AG08396 (cell line): ENCODE results near the gene PARVG.

Source experiments
- DNase-seq: peaks from one replicate; pipeline ENCODE4 v3.0.0; 2012; ENCODE audit warnings: low spot score, mixed read lengths

Gene PARVG

DNA sequence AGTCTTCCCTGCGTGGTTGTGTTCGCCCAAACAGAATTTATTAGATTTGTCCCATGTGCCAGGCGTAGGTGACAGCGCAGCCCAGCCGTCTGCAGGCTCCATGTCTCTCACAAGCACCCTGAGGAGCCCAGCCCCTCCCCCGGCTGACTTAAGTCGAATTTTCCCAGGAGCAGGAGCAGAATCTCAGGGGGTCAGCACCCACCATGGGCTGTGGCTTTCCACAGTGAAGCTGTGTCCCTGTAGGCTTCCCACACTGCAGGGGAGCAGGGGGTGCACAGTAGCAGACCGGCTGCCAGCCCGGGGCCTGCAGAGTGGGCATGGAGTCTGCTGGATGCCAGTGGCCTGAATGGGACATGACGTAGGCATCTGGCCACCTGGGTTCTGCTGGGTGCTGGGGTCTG is 16.0 kb downstream of the PARVG start:
- DNase-seq, result no peak

DNA sequence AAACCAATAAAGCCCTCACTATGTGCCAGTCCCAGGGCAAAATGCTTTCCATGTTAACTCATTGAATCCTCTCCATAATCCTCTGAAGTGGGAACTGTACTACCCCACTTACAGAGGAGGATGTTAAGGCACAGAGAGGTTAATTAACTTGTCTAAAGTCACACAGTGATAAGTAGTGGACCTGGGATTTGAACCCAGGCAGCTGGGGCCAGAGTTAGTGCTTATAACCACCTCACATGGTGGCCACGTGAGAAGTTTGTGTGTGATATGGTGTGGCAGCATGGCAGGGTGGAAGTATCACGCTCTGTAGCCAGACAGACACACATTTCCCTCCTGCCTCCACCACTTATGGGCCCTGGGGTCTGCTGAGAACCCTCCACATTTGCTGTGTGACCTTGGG is 16.5 kb downstream of the PARVG start:
- no peak for DNase-seq

DNA sequence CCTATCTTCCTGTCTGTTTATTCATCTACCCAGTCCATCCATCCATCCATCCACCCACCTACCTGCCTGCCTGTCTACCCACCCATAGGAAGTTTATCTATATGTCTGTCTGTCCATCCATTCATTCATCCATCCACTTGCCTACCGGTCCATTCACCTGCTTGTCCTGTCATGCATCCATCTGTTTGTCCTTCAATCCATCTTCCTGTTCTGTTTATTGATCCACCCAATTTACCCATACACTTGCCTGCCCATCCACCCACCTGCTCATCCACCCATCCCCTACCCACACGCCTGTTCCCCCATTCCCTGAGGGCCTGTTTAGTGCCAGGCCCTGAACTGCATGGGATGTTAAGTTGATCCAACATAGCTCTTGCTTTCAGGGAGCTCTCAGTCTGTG is 18.4 kb downstream of the PARVG start:
- no peak for DNase-seq

DNA sequence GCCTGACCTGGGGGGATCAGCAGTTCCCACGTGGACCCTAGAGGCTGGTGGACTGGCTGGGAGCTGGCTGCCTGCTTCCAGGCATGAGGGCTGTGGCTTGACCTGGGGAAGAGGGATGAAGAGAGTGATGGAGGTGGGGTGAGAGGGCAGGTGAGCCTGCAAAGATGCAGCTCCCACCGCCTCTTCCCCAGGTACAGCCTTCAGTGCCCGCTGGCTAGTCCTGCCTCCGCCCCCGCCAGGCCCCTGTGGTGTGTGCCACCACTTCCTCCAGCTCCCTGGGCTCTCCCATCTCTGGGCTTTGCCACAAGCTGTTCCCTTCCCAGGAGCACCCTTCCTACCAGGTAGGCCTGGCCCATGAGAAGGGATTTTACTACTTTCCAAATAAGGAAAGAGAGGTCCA is 19.1 kb downstream of the PARVG start:
- no peak for DNase-seq

DNA sequence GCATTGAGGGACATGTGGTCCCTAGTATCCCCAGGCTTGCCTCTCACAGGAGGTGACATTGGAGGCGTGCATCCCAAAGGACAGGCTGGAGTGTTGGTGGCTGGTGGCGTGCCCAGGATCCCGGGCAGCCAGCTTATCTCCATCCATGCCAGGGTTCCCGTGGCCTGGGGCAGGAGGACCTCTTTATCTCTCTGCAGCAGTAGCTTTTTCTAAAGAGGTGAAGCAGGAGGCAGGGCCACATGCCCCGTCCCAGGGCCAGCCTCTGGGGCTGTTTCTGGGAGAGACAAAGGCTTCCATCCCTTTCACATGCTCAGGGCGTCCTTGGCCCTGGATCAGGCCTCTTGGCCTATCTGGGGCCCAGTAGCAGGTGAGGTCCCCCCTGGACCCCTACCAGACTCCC is 19.7 kb downstream of the PARVG start:
- no peak for DNase-seq

DNA sequence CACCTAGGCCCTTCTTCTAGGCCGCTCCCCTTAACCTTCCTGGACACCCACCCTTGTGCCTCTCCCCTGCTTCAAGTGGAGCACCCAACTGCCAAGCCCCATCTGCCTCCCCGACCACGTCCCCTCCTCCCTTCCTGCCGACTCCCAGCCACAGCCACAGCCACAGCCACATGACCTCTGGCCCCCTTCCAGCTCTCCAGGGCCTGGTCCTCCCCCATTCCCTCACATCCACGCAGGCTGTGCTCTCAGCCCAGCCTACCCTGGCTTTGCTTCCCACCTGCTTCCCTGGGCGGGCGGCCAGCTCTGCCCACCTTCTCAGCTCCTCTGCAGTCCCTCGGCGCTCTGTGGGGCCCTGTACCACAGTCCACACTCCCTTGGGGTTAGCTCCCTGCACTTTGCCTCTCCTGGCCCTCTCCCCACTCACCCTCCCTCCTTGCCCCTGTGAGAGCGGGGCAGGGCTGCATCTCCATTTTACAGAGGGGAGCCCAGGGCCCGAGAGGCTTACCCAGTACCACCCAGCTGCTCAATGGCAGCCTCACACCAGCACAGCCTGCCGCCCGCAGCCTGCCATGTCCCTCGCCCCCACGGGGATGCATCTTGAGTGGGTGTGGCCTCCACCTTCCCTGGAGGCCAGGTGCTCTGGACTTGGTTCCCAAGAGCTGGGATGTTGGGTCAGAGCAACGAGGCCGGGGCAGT is 20.3 kb downstream of the PARVG start:
- no peak for DNase-seq

DNA sequence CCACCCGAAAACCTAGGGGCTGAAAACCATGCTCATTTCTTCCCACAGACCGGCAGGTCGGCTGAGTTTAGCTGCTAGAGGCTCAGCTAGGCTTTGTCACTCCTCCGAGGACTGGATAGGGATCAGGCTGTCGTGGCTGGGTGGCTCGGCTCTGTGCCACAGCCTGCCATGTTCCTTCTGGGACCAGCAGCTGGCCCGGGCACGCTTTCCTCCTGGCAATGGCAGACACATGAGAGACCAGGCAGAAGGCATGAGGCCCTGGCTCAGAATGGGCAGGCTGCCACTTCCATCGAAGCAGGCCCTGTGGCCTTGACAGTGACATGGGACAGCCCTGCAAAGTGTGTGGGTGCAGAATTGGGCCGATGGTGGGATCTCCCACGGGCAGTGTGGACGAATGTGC is 20.9 kb downstream of the PARVG start:
- no peak for DNase-seq

DNA sequence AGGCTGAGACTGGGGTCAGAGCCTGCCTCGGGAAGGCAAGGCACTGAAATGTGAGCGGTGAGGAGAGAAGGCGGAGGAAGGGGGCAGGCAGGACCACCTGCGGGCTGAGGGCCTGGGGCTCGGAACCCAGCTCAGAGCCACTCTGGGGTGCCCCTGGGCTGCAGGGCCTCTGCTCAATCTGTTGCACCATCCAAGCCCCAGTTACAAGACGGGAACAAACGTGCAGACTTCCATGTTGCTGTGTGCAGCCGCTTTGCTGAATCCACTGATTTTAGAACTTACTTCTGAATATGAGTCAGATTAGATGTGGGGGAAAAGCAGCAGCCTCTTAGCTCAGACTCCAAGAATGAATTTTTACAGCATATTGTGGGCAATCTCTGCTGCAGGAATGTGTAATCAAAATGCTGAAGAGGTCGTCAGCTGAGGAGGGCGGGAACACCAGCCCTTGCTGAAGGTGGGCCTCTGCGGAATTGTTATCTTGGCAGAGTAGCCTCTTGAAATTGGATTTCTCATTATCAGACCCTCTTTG is 21.6 kb downstream of the PARVG start:
- DNase-seq, result peak; percentile 87

DNA sequence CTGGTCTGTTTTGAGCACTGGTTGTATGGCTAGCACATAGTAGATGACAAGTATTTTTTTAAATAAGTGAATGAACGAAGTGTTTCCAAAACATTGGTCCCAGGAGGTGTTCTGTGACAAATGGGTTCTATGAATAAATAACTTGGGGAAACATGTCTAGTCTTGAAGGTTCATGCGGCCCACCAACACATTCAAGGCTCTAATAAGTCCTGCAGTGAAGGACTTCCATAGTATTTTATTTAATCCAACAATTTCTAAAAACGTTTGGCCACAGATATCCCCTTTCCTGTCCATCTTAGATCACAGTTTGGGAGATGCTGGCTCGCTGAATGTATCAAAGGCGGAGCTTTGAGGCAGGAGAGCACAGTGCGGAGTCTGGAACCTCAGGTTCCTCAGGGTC is 22.5 kb downstream of the PARVG start:
- no peak for DNase-seq

DNA sequence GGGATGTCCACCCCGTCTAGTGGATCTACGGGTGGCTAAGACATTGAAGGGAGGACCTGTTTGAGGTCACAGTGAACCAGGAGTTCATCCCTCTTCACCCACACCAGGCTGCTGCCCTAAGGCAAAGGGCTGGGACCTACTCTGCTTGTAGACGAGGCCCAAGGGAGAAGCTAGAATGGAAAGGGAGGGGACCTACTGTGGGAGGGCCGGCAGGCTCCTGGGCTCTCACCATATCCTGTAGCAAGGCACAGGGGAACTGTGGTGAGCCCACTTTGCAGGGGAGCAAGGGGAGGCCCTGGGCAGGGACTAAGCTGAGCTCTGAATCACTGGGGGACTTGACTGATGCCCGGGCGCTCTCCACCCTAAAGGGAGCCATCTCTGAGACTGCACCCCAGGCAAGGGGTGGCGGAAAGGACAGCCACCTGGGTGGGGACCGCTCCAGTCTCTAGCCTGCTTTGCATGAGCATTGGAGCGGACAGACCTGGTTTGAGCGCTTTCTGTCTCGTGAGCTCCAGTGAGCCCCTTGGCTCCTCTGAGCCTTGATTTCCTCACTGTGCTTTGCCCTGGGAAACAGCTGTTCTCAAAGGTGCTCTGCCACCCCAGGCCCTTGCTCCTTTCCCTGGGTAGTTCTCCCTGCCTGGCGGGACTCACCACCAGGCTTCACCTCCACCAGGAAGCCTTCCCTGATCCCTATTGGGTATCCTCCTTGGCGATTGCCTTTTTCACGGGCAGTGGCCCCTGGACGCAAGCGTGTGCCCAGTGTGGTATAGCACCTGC is 24.2 kb downstream of the PARVG start:
- no peak for DNase-seq

DNA sequence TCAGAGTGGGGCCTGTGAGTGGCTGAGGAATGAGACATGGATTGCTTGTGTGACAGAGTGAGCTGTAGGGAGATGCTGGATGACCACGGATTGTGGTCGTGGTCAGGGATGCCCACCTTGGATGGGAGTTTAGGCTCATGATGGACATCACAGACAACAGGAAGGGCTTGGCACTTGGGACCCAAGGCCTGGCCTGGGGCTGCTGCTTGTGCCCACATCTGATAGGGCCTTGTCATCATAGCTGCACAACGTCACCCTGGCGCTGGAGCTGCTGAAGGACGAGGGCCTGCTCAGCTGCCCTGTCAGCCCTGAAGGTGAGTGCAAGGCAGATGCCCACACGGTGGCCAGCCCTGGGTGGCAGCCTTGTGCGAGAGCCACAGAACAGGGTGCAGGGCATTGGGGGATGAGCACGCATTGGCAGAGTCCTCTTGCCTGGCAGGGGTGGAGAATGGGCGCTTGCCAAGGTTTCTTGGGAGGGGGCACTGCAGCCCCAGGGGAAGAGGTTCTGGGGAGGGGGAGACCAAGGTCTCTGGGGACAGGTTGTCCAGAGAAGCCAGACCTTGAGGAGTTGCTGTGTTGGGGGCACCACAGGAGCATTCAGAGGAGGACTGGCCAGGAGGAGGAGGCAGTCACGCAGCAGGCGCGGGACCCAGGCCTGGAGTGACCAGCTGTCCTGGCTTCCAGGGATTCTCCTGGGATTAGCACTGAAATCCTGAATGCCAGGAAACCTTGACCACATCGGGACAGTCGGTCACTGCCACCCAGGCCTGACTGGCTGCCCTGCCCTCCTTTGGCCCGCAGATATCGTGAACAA is 25.0 kb downstream of the PARVG start:
- no peak for DNase-seq

DNA sequence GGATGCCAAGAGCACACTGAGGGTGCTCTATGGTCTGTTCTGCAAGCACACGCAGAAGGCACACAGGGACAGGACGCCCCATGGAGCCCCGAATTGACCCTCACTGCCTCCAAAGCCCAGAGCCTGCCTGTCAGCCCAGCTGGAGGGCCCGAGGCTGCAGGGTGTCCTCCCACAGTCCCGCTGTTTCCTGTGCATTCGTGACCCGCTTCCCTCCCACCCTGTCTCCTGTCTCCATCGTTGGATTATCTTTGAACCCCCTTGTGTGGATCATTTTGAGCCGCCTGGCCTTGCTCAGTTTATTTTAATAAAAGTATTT is 25.6 kb downstream of the PARVG start:
- DNase-seq, result no peak

DNA sequence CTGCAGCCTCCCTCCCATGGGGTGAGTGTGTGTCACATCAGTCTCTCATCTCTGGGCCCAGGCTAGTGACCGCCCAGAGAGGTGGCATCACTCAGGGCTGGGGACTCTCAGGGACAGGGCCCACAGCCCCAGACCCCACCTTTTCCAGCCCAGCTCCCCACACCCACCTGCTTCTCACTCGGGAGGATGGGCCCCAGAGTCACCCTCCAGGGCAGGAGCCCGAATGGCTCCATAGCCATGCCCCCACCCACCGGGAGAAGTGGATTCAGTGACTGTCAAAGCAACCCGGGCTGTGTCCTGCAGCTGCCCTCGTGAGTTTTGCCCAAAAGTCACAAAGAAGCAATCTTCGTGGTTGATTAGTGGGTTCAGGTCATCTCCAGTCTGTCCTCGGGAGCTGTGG is 26.0 kb downstream of the PARVG start:
- no peak for DNase-seq

DNA sequence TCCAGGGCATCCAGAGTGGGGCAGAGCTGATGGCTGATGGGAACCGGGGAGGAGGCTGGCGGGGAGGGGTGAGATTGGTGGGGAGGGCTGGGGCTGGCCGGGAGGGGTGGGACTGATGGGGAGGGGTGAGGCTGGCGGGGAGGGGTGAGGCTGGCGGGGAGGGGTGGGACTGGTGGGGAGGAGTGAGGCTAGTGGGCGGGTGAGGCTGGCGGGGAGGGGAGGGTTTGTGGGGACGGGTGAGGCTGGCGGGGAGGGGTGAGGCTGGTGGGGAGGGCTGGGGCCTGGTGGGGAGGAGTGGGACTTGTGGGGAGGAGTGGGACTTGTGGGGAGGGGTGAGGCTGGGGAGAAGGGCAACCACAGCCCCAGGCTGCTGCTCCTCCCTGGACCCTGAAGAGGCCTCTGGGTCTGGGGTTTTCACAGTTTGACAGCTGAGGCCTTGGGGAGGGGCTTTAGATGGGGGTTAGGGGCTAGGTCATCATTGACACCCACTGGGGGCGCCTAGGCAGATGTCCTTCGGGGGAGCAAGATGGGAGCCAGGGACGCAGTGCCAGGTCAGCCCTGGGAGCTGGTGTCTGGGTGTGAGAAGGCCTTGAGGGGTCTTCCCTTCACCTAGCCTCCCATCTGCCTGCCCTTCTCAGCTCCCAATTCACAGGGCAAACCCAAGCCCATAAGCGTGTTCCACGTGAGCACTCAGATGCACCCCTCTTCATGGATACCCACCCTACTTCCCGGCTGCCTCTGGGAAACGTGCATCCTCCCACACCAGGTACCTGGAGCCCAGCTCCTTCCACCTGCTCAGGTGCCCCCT is 26.7 kb downstream of the PARVG start:
- no peak for DNase-seq

DNA sequence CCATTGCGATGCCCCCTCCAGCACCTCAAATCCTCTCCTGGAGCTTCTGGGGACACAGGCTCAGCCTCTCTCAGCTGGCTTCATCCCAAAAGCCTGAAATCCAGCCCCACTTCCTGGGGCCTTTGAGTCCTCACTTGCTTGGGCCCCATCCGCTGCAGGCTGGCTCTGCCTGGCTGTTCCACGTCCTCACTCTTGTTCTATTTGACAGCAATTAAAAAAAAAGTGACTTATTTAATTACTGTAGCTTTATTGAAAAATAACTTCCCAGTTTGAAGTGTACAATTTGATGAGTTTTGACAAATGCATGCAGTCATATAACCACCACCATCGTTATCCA is 27.2 kb downstream of the PARVG start:
- no peak for DNase-seq

DNA sequence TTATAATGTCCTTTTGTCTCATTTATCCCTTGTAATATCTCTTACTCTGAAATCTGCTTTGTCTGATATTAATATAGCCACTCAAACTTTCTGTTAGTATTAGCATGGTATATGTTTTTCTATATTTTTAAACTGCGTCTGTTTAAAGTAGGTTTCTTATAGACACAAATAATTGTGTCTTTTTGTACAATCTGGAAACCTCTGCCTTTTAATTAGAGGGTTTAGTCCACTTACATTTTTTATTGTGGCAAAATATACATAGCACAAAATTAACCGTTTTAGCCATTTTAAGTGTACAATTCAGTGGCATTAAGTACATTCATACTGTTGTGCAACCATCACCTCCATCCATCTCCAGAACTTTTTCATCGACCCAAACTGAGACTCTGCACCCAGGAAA is 28.6 kb downstream of the PARVG start:
- DNase-seq, result no peak

DNA sequence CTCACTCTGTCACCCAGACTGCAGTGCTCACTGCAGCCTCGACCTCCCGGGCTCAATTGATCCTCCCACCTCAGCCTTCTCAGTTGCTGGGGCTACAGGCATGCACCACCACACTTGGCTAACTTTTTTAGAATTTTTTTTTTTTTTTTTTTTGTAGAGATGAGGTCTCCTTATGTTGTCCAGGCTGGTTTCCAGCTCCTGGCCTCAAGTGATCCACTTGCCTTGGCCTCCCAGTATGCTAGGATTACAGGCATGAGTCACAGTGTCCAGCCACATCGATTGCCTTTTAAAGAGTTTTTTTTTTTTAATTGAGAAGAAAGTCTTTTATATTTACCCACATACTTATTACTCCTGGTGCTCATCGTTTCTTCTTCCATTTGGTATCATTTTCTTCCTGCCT is 30.0 kb downstream of the PARVG start:
- no peak for DNase-seq

DNA sequence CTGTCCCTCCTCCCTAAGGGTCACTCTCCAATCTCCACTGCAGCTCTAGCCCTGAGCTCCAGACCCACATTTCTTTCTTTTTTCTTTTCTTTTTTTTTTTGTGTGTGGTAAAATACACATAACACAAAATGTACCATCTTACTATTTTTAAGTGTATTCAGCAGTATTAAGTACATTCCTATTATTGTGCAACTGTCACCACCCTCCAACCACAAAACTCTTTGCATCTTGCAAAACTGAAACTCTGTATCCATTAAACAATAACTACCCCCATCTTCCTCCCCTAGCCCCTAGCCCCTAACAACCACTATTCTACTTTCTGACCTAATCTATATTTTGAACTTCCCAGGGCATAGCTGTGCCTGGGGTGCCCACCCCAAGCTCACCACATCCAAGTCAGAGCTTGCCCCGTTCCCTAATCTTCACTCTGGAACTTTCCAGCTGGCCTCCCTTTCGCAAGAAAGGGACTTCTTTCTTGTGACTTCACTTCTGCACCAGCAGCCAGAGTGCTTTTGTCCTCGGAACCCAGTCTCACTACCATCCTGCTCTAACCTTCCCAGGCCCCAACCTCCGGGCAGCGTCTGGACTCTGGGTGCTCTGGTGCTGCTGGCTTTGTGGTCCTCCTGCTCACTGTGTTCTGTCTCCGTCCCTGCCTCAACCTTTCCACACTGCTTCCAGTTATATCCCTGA is 30.7 kb downstream of the PARVG start:
- no peak for DNase-seq

DNA sequence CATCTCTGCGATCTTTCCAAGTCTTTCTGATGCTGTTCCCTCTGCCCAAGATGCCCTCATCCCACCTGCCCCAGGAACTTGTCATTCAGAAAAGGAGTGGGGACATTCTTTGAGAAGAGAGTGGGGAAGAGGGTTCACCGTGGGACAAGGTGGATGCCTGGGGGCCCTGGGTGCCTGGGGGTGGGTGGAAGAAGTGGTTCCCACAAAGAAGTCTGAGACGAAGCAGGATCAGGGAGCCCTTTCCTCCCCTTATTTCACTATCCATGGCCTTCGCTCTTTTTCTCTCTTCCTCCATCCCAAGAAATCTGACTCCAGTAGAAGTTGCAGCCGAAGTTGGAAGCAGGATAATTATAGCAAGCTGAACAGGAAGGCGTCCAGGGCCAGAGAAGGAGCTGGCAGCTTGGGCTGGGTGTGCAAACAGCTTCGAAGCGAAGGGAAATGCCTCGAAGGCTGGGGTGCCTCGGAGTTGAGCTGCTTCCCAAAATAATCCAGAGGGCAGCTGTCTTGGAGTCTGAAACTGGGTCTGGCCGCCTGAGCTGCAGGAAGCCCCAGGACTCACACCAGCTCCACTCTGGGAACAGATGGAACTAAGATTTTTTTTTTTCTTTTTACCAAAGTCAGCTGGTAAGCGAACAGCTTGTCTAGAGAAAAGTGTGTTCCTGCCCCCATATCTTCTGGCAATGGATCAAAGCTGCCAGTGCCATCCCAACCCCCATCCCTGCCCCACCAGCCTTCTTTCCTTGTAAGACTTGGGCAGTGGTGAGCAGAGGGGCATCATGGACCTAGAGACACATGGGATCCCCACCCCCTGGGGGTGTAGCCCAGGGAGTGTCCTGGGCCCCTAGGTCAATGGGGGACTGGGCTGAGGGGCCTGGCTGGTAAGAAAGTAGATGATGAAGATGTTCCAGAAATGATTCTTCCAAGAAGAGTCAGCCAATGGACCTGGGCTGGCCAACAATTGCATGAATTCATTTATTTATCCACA is 31.5 kb downstream of the PARVG start:
- no peak for DNase-seq

DNA sequence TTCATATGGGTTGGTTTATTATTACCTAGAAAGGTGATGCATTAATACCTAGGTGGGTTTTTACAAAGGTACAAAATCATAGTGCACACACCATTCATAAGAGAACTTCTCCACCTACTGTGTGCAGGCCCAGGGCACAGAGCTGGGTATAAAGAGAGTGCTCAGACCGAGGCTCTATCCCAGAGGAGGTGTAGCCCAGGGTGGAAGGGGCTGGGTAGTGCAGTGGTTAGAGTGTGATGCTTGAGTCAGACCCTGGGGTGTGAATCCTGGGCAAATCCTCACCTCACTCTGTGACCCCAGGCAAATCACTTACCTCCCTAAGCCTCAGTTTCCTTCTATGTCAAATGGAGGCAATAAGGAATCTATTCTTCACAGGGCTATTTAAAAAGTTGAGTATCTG is 32.2 kb downstream of the PARVG start:
- no peak for DNase-seq
